ENCODE data around the gene SND1. TPM values are rescaled to one million over a fixed set of nuclear protein-coding genes. Genes with fewer than 3 reads are reported as not detected.

SND1 gene
- total and polyA plus RNA-seq, 2 of the 4 experiments (the other 2 are of a cell fraction): 154 to 294 TPM

GRCh38 chr7:127899411-127899810, 247.4 kb downstream of the SND1 start:
- no peak overlapping the region for H3K14ac ChIP-seq (replicated peaks; ENCODE audit: low read depth, low read length)
- H2AK5ac ChIP-seq (ENCODE audit: low read depth, low read length): no peak overlapping the region
- no peaks in the 10 kb centered on the region for H3K27me3 ChIP-seq (ENCODE audit: control insufficient read depth, insufficient read depth, low read length)
- dilution Hi-C loops (cut with HindIII; ENCODE audit: low sequenced_read_pairs, unreplicated experiment): no loop called here
- no peak overlapping the region for H3K9ac ChIP-seq (ENCODE audit: low read depth, low read length)
- no peak overlapping the region for H3K4me3 ChIP-seq (ENCODE audit: insufficient read depth, low read depth, low read length)
- ATAC-seq (ENCODE audit: low read depth): no peak
- no peaks in the 10 kb centered on the region for H3K9me3 ChIP-seq (ENCODE audit: control insufficient read depth, insufficient read depth, low read length)
- intact Hi-C loops (cut with micrococcal nuclease): no loop called here
- peaks cover 2% of the 10 kb centered on the region for H3K36me3 ChIP-seq (ENCODE audit: control insufficient read depth, insufficient read depth, low read length)
- no peak overlapping the region for H4K5ac ChIP-seq (ENCODE audit: low read depth, low read length)
- H2BK20ac ChIP-seq (ENCODE audit: low read depth, low read length): no peak overlapping the region
- H2BK15ac ChIP-seq (ENCODE audit: low read depth, low read length): no peak overlapping the region
- H2AK9ac ChIP-seq (replicated peaks; ENCODE audit: low read depth, low read length, poor library complexity): no peak overlapping the region
- peaks cover 17% of the 10 kb centered on the region for H3K4me1 ChIP-seq (ENCODE audit: control insufficient read depth, insufficient read depth, low read length)
- peaks cover 30% of the 10 kb centered on the region for H3K9me1 ChIP-seq (ENCODE audit: insufficient read depth, low read length)
- H3K4me2 ChIP-seq (ENCODE audit: low read depth, low read length): no peak overlapping the region
- peaks cover 70 to 78% of the 10 kb centered on the region in 2 experiments for H3K79me1 ChIP-seq (ENCODE audit: low read depth in 1 of 2, low read length in 2 of 2)
- no peak overlapping the region for H4K91ac ChIP-seq (ENCODE audit: insufficient read depth, low read depth, low read length)
- no peak overlapping the region for H3K18ac ChIP-seq (ENCODE audit: low read depth, low read length)
- H3K4ac ChIP-seq (ENCODE audit: low read depth, low read length): no peak overlapping the region
- DNase-seq: no peak
- peaks cover 71% of the 10 kb centered on the region for H4K20me1 ChIP-seq (ENCODE audit: insufficient read depth, low read length)
- H2AFZ ChIP-seq (replicated peaks; ENCODE audit: low read length, poor library complexity): no peak overlapping the region
- no peak for TF ChIP-seq RCOR1 (IDR thresholded peaks at IDR 0.05; ENCODE audit: insufficient replicate concordance, low read length)
- no peak for TF ChIP-seq MAFK (IDR thresholded peaks at IDR 0.05; ENCODE audit: low read depth, low read length)
- TF ChIP-seq SMC3 (IDR thresholded peaks at IDR 0.05; ENCODE audit: low read depth, low read length): no peak
- no peak for TF ChIP-seq CHD1 (IDR thresholded peaks at IDR 0.05; ENCODE audit: low read depth, low read length)
- no peak for TF ChIP-seq BHLHE40 (IDR thresholded peaks at IDR 0.05; ENCODE audit: low read depth, low read length)
- TF ChIP-seq FOS (IDR thresholded peaks at IDR 0.05; ENCODE audit: low read depth, low read length): no peak
- TF ChIP-seq USF2 (IDR thresholded peaks at IDR 0.05; ENCODE audit: low read depth, low read length): no peak
- TF ChIP-seq CTCF (conservative IDR thresholded peaks at IDR 0.05; ENCODE audit: low read depth, low read length): no peak
- TF ChIP-seq RFX5 (IDR thresholded peaks at IDR 0.05; ENCODE audit: low read depth, low read length): no peak
- no peak for TF ChIP-seq CEBPB (IDR thresholded peaks at IDR 0.05; ENCODE audit: low read depth, low read length)
- no peak for TF ChIP-seq POLR2A (IDR thresholded peaks at IDR 0.05; ENCODE audit: low read depth, low read length)
- no peak for TF ChIP-seq ELK1 (IDR thresholded peaks at IDR 0.05; ENCODE audit: borderline replicate concordance, low read depth, low read length)
- TF ChIP-seq NFE2L2 (IDR thresholded peaks at IDR 0.05; ENCODE audit: low read depth, low read length): no peak
- no peak overlapping the region for H3K23ac ChIP-seq (ENCODE audit: low read depth, low read length)
- no peak overlapping the region for H3K56ac ChIP-seq (ENCODE audit: extremely low read depth, insufficient read depth, low read length)
- WGBS, 2 experiments (ENCODE audit: extremely low coverage in 2 of 2, insufficient read length in 1 of 2): 100% methylated on average over 1 to 2 of the region's 2 CpGs
- POLR2A ChIA-PET (ENCODE audit: unreplicated experiment): no interaction called here
- no peak overlapping the region for H2BK5ac ChIP-seq (ENCODE audit: low read depth, low read length, poor library complexity, severe bottlenecking)
- no peak overlapping the region for H3K27ac ChIP-seq (ENCODE audit: insufficient read depth, low read length)
- CTCF ChIA-PET: interaction anchor here (1.1 kb wide), 1 partner anchor 8 kb away, joined by 3 read pairs; no protein-coding TSS in a partner anchor
- no peak overlapping the region for H4K8ac ChIP-seq (ENCODE audit: low read depth in 2 of 2, low read length in 2 of 2)
- in situ Hi-C loops (cut with MboI; ENCODE audit: low sequenced_read_pairs): no loop called here
- no peak overlapping the region for H2BK120ac ChIP-seq (ENCODE audit: low read depth, low read length)
- BruUV-seq (replicated peaks): no TSS peak
